Progenitor cell of endocrine pancreas (in vitro differentiated cells): ENCODE results near the gene TMEM260. TPM values are rescaled to one million over a fixed set of nuclear protein-coding genes. Genes with fewer than 3 reads are reported as not detected.
A peak's percentile ranks its signal among the peaks of the same experiment; 100 is the strongest.
"Not testable (repeated sequence)": the region's sequence is repeated elsewhere in the genome, so short reads cannot be mapped to it uniquely, and the experiment has no call there.

Source experiments
- DNase-seq: peaks from one replicate; pipeline ENCODE4 v3.0.0; 2021; ENCODE audit warnings: low spot score; ENCODE audit not compliant: unreplicated experiment
- H3K27ac Mint-ChIP-seq: 2 replicates; pipeline ENCODE4 v1.8.0; 2021; ENCODE audit warnings: mild to moderate bottlenecking, moderate library complexity, mixed read lengths
- H3K27me3 Mint-ChIP-seq: 2 replicates; pipeline ENCODE4 v1.8.0; 2021; ENCODE audit warnings: mixed read lengths
- H3K36me3 Mint-ChIP-seq: 2 replicates; pipeline ENCODE4 v1.8.0; 2022; ENCODE audit warnings: mixed read lengths; ENCODE audit not compliant: insufficient read depth
- H3K4me1 Mint-ChIP-seq: 2 replicates; pipeline ENCODE4 v1.8.0; 2021; ENCODE audit warnings: low read depth, mixed read lengths
- H3K4me3 Mint-ChIP-seq: 2 replicates; pipeline ENCODE4 v1.8.0; 2021; ENCODE audit warnings: low read depth, mild to moderate bottlenecking, moderate library complexity, mixed read lengths
- H3K9me3 Mint-ChIP-seq: 2 replicates; pipeline ENCODE4 v1.8.0; 2021; ENCODE audit warnings: low read depth, mixed read lengths
- total RNA-seq: library from RNA; stranded (reverse); gene quantifications from 2 replicates; pipeline ENCODE4 v1.2.1, GENCODE V29; 2021
- TF ChIP-seq, protein P1 (sequence below): fragments of 200-600 bp; sonication (generic); IDR thresholded peaks from one replicate; pipeline ENCODE4 v1.5.0; 2021; ENCODE audit warnings: antibody characterized with exemption, mild to moderate bottlenecking; ENCODE audit not compliant: unreplicated experiment

The TMEM260 gene
- total RNA-seq, 1 donor from 2014 or later, result 44.2 TPM

GRCh38 chr14:56666294-56666693 lies 86.7 kb downstream of the TMEM260 start:
- Mint-ChIP-seq H3K27me3 (peaks cover 36% of the 10 kb centered on the region), H3K36me3 (peaks cover 9% of the 10 kb centered on the region), H3K9me3 (peaks cover 6% of the 10 kb centered on the region), H3K4me3 (no peak overlapping the region), H3K4me1 (peaks cover 6% of the 10 kb centered on the region), H3K27ac (peak overlapping the region; percentile 2)
- TF ChIP-seq, protein P1, sequence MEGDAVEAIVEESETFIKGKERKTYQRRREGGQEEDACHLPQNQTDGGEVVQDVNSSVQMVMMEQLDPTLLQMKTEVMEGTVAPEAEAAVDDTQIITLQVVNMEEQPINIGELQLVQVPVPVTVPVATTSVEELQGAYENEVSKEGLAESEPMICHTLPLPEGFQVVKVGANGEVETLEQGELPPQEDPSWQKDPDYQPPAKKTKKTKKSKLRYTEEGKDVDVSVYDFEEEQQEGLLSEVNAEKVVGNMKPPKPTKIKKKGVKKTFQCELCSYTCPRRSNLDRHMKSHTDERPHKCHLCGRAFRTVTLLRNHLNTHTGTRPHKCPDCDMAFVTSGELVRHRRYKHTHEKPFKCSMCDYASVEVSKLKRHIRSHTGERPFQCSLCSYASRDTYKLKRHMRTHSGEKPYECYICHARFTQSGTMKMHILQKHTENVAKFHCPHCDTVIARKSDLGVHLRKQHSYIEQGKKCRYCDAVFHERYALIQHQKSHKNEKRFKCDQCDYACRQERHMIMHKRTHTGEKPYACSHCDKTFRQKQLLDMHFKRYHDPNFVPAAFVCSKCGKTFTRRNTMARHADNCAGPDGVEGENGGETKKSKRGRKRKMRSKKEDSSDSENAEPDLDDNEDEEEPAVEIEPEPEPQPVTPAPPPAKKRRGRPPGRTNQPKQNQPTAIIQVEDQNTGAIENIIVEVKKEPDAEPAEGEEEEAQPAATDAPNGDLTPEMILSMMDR, result no peak
- no peak for DNase-seq

DNA sequence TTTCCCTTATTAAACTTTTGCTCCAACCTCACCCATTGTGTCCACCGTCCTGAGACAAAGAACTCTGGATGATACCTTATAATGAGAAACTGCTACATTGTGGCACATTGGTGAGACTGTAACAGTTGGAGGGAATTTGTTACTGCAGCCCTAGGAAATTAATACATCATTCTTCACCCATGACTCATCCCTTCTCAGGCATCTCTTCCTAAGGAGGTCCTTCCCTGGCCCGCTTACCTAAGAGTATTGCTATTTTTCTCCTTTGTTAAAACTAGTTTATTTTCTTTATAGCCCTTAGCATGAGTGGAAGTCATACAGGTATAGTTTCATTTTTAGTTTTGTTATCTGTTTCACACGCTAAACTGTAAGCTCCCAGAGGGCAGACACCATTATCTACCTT lies 87.1 kb downstream of the TMEM260 start:
- Mint-ChIP-seq H3K4me1 (peaks cover 3% of the 10 kb centered on the region), H3K36me3 (peaks cover 9% of the 10 kb centered on the region), H3K27me3 (peaks cover 34% of the 10 kb centered on the region), H3K27ac (no peak overlapping the region), H3K9me3 (peaks cover 6% of the 10 kb centered on the region), H3K4me3 (no peak overlapping the region)
- no peak for DNase-seq
- TF ChIP-seq, protein P1, result no peak

- H3K27ac Mint-ChIP-seq, H3K36me3 Mint-ChIP-seq, H3K4me3 Mint-ChIP-seq, H3K4me1 Mint-ChIP-seq, DNase-seq, H3K9me3 Mint-ChIP-seq: not testable (repeated sequence)
- peaks cover 28% of the 10 kb centered on the region for H3K27me3 Mint-ChIP-seq
These were observed 87.7 kb downstream of the TMEM260 start for GRCh38 chr14:56667290-56667689.

GRCh38 chr14:56676042-56676441 lies 96.4 kb downstream of the TMEM260 start:
- DNase-seq, result no peak
- H3K4me1 Mint-ChIP-seq, result no peaks in the 10 kb centered on the region
- H3K36me3 Mint-ChIP-seq, result no peaks in the 10 kb centered on the region
- H3K4me3 Mint-ChIP-seq, result no peak overlapping the region
- H3K27me3 Mint-ChIP-seq, result peaks cover 18% of the 10 kb centered on the region
- H3K9me3 Mint-ChIP-seq, result no peaks in the 10 kb centered on the region
- no peak overlapping the region for H3K27ac Mint-ChIP-seq
- TF ChIP-seq, protein P1, result no peak

DNA sequence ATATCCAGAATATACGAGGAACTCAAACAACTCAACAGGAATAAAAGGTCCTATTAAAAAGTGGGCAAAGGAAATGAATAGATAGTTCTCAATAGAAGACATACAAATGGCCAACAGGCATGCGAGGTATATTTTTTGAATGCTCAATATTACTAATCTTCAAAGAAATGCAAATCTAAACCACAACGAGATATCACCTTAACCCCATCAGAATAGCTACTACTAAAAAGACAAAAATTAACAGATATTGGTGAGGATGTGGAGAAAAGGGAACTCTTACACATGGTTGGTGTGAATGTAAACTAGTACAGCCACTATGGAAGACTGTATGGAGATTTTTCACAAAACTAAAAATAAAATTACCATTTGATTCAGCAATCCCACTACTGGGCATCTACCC lies 99.2 kb downstream of the TMEM260 start:
- Mint-ChIP-seq H3K9me3 (peaks cover 5% of the 10 kb centered on the region), H3K4me3 (no peak overlapping the region), H3K4me1 (no peaks in the 10 kb centered on the region), H3K27ac (no peak overlapping the region), H3K27me3 (peaks cover 18% of the 10 kb centered on the region), H3K36me3 (no peaks in the 10 kb centered on the region)
- TF ChIP-seq, protein P1, result no peak
- no peak for DNase-seq

GRCh38 chr14:56686416-56686815 lies 106.8 kb downstream of the TMEM260 start:
- no peak overlapping the region for H3K4me3 Mint-ChIP-seq
- peak overlapping the region; percentile 45 for H3K27ac Mint-ChIP-seq

More at GRCh38 chr14:56686416-56686815, 106.8 kb downstream of the TMEM260 start:
- TF ChIP-seq, protein P1, result no peak
- Mint-ChIP-seq H3K4me1 (peaks cover 17% of the 10 kb centered on the region), H3K27me3 (peaks cover 14% of the 10 kb centered on the region), H3K9me3 (peaks cover 5% of the 10 kb centered on the region), H3K36me3 (no peaks in the 10 kb centered on the region)
- no peak for DNase-seq
